Endothelial cell of umbilical vein (primary cell): ENCODE measurements around the gene LGALS12. TPM values are rescaled to one million over a fixed set of nuclear protein-coding genes. Genes with fewer than 3 reads are reported as not detected.

Experiments used
- BruUV-seq: library from RNA; stranded (reverse); fragments of 400-500 nt; replicated peaks from 2 replicates; lab custom pipeline; 2021; lab: Mats Ljungman, UMichigan
- CTCF ChIA-PET: fragments of 300-600, 350-600 bp; sonication (Branson Sonifier 250); formaldehyde crosslinking; loops from one replicate; lab custom pipeline; 2021; ENCODE audit warnings: antibody characterized with exemption, inconsistent platforms; lab: Charles Lee
- POLR2A ChIA-PET: fragments of 300-600, 350-600 bp; sonication (Branson Sonifier 250); formaldehyde crosslinking; loops from one replicate; lab custom pipeline; 2021; ENCODE audit warnings: antibody characterized with exemption, inconsistent platforms; lab: Charles Lee
- DNase-seq: peaks from one replicate; pipeline ENCODE4 v3.0.0-alpha.2; 2011; ENCODE audit warnings: low read depth, low spot score
- FAIRE-seq: peaks from 2 replicates; lab custom pipeline; 2011; peaks lifted over from hg19 to GRCh38; lab: Jason Lieb, UNC
- H2AFZ ChIP-seq: 2 replicates; pipeline ENCODE4 v1.6.0; 2012; ENCODE audit warnings: low read depth, low read length, control low read depth, inconsistent platforms
- H3K27ac ChIP-seq: 2 replicates; pipeline ENCODE4 v1.5.1; 2011; ENCODE audit warnings: low read depth, mild to moderate bottlenecking, control low read depth, low read length, moderate library complexity; ENCODE audit not compliant: insufficient read depth
- H3K27me3 ChIP-seq, 2 experiments: 2 replicates each; pipeline versions ENCODE4 v1.6.0 to v1.6.1; 2011; ENCODE audit warnings: low read length in 2 of 2, mixed read lengths in 1 of 2; ENCODE audit not compliant: control insufficient read depth in 2 of 2, insufficient read depth in 2 of 2
- H3K36me3 ChIP-seq, 2 experiments: 2 replicates in 1 of 2; 3 replicates in 1 of 2; pipeline ENCODE4 v1.5.1; 2011; ENCODE audit warnings: low read length in 2 of 2, mild to moderate bottlenecking in 1 of 2, moderate library complexity in 1 of 2; ENCODE audit not compliant: control insufficient read depth in 2 of 2, insufficient read depth in 2 of 2; ENCODE audit errors: extremely low read depth in 1 of 2
- H3K4me1 ChIP-seq: 3 replicates; pipeline ENCODE4 v1.5.1; 2011; ENCODE audit warnings: mild to moderate bottlenecking, low read length; ENCODE audit not compliant: control insufficient read depth, insufficient read depth; ENCODE audit errors: extremely low read depth
- H3K4me2 ChIP-seq: 2 replicates; pipeline ENCODE4 v1.6.1; 2011; ENCODE audit warnings: low read length, control low read depth, mixed read lengths; ENCODE audit not compliant: insufficient read depth
- H3K4me3 ChIP-seq, 3 experiments: fragments of 200-600 bp in 1 of 3; sonication (generic), shearing (Covaris generic) in 1 of 3; replicated peaks in 1 of 3; 2 replicates each; pipeline ENCODE4 v1.5.1; 2011 to 2016; ENCODE audit warnings: control low read depth in 3 of 3, low read length in 3 of 3, mild to moderate bottlenecking in 2 of 3, inconsistent platforms in 1 of 3, low read depth in 1 of 3, moderate library complexity in 1 of 3; ENCODE audit not compliant: insufficient read depth in 1 of 3
- H3K79me2 ChIP-seq: 2 replicates; pipeline ENCODE4 v1.6.0; 2012; ENCODE audit warnings: low read length, inconsistent platforms; ENCODE audit not compliant: control insufficient read depth, insufficient read depth
- H3K9ac ChIP-seq: replicated peaks from 2 replicates; pipeline ENCODE3; 2011; ENCODE audit warnings: low read length, control low read depth; ENCODE audit not compliant: insufficient read depth; ENCODE audit errors: extremely low read depth
- H3K9me1 ChIP-seq: replicated peaks from 3 replicates; pipeline ENCODE4 v1.6.0; 2011; ENCODE audit warnings: mild to moderate bottlenecking, low read length; ENCODE audit not compliant: control insufficient read depth, insufficient read depth; ENCODE audit errors: extremely low read depth
- H3K9me3 ChIP-seq: replicated peaks from 2 replicates; pipeline ENCODE4 v1.5.1; 2012; ENCODE audit warnings: low read length, inconsistent platforms; ENCODE audit not compliant: control insufficient read depth, insufficient read depth
- H4K20me1 ChIP-seq: replicated peaks from 2 replicates; pipeline ENCODE3; 2011; ENCODE audit warnings: mild to moderate bottlenecking, low read length; ENCODE audit not compliant: control insufficient read depth, insufficient read depth; ENCODE audit errors: extremely low read depth
- EZH2 ChIP-seq: IDR thresholded peaks from 2 replicates; pipeline ENCODE4 v1.6.1; 2012; ENCODE audit warnings: borderline replicate concordance, low read depth, mild to moderate bottlenecking, moderate library complexity, low read length, inconsistent platforms; ENCODE audit not compliant: severe bottlenecking
- FOS ChIP-seq: IDR thresholded peaks from 2 replicates; pipeline ENCODE4 v1.6.1; 2011; ENCODE audit warnings: mild to moderate bottlenecking, low read length, moderate library complexity, borderline replicate concordance; ENCODE audit not compliant: insufficient read depth
- GATA2 ChIP-seq: IDR thresholded peaks from 2 replicates; pipeline ENCODE4 v1.7.0; 2011; ENCODE audit warnings: low read depth, mild to moderate bottlenecking, moderate library complexity, mixed read lengths, low read length; ENCODE audit not compliant: insufficient read length, insufficient read depth
- JUN ChIP-seq: IDR thresholded peaks from 2 replicates; pipeline ENCODE4 v1.6.1; 2011; ENCODE audit warnings: borderline replicate concordance, low read depth; ENCODE audit not compliant: insufficient read length, insufficient read depth
- POLR2AphosphoS5 ChIP-seq: IDR thresholded peaks from 2 replicates; pipeline ENCODE4 v1.6.1; 2012; ENCODE audit warnings: low read depth, mild to moderate bottlenecking, control low read depth, low read length, moderate library complexity; ENCODE audit not compliant: insufficient read depth
- dilution Hi-C: fragments of 300-500 bp; cut with MboI; formaldehyde crosslinking; loops from one replicate; pipeline ENCODE4 v1.15.0; 2019; ENCODE audit warnings: low sequenced_read_pairs; ENCODE audit not compliant: extremely low pct_ligation_motif_present
- intact Hi-C: fragments of 100-400 bp; cut with micrococcal nuclease; formaldehyde crosslinking; loops from one replicate; pipeline ENCODE4 v1.10.0; 2022
- polyA plus RNA-seq, 4 experiments: library from polyadenylated mRNA; depleted of rRNA in 3 of 4; stranded (reverse) in 3 of 4; unstranded in 1 of 4; fragments of >200 nt; gene quantifications; 2 replicates each; pipeline versions ENCODE4 v1.2.1 to v1.2.3, GENCODE V29; 2011 to 2012; ENCODE audit warnings: missing spikeins in 1 of 4
- total RNA-seq: library from RNA; stranded (reverse); gene quantifications from 2 replicates; pipeline ENCODE4 v1.2.3, GENCODE V29; 2021
- TF ChIP-seq, protein P1 (sequence below): IDR thresholded peaks from 2 replicates; pipeline ENCODE4 v1.6.1; 2011; ENCODE audit not compliant: insufficient read depth, insufficient read length

The LGALS12 gene
- total and polyA plus RNA-seq, 2 donors (not counting 3 experiments of a cell fraction or from before 2014, with no cell fraction given): not detected

DNA sequence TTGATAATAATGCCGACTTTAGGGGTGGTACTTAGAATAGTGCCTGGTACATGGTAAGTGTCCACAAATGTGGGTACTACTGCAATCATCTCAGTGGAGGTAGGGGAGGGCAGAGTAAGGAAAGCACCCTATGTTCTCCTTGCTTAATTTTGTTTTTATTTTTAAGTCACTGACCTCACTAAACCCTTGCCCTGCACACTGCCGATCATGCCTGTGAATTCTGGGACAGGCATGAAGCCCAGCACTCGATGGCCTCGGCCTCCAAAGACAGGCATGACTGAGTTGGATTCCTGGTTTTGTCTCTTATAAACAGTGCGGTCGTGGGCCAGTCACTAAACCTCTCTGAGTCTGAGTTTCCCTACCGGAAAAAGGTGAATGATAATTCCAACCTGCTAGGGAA lies 6.9 kb downstream of the LGALS12 start:
- FAIRE-seq (no peak), DNase-seq (no peak)
- intact Hi-C loops (no loop called here), dilution Hi-C loops (no loop called here)
- H3K9ac ChIP-seq: no peak overlapping the region
- ChIA-PET CTCF (interaction anchor here (1.2 kb wide), 1 partner anchor 9 kb away, joined by 5 read pairs; no protein-coding TSS in a partner anchor), POLR2A (no interaction called here)
- H4K20me1 ChIP-seq: no peaks in the 10 kb centered on the region
- no peak overlapping the region for H2AFZ ChIP-seq
- H3K4me3 ChIP-seq: no peak overlapping the region
- no peaks in the 10 kb centered on the region for H3K36me3 ChIP-seq
- H3K9me1 ChIP-seq: no peaks in the 10 kb centered on the region
- BruUV-seq: no TSS peak
- no peaks in the 10 kb centered on the region for H3K4me1 ChIP-seq
- no peaks in the 10 kb centered on the region for H3K9me3 ChIP-seq
- no peak overlapping the region for H3K4me2 ChIP-seq
- TF ChIP-seq POLR2AphosphoS5 (no peak), FOS (no peak), EZH2 (no peak)
- TF ChIP-seq, protein P1, sequence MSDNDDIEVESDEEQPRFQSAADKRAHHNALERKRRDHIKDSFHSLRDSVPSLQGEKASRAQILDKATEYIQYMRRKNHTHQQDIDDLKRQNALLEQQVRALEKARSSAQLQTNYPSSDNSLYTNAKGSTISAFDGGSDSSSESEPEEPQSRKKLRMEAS: no peak
- H3K27ac ChIP-seq: no peak overlapping the region
- no peaks in the 10 kb centered on the region for H3K27me3 ChIP-seq
- H3K79me2 ChIP-seq: no peaks in the 10 kb centered on the region

DNA sequence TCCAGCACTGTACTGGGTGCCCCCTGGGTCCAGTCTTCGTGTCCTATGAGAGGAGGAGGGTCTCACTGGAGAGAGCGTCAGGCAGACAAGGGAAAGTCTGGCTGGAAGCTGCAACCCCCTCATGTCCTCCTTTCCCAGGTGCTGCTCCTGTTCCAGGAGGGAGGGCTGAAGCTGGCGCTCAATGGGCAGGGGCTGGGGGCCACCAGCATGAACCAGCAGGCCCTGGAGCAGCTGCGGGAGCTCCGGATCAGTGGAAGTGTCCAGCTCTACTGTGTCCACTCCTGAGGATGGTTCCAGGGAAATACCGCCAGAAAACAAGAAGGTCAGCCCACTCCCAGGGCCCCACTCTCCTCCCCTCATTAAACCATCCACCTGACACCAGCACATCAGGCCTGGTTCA lies 10.2 kb downstream of the LGALS12 start:
- H3K9me1 ChIP-seq: no peaks in the 10 kb centered on the region
- CTCF ChIA-PET: interaction anchor here (1.8 kb wide), 1 partner anchor 37 kb away, joined by 4 read pairs; no protein-coding TSS in a partner anchor
- H3K79me2 ChIP-seq: no peaks in the 10 kb centered on the region
- H4K20me1 ChIP-seq: no peaks in the 10 kb centered on the region
- intact Hi-C loops (no loop called here), dilution Hi-C loops (no loop called here)
- no peak overlapping the region for H3K9ac ChIP-seq
- DNase-seq (no peak), FAIRE-seq (no peak)
- no TSS peak for BruUV-seq
- POLR2A ChIA-PET: no interaction called here
- no peaks in the 10 kb centered on the region for H3K36me3 ChIP-seq
- no peaks in the 10 kb centered on the region for H3K27me3 ChIP-seq
- no peak overlapping the region for H2AFZ ChIP-seq
- no peaks in the 10 kb centered on the region for H3K9me3 ChIP-seq
- no peak overlapping the region for H3K27ac ChIP-seq
- no peaks in the 10 kb centered on the region for H3K4me1 ChIP-seq
- TF ChIP-seq JUN (no peak), GATA2 (no peak)
- H3K4me2 ChIP-seq: no peak overlapping the region
- no peak overlapping the region for H3K4me3 ChIP-seq
